Measurements from ENCODE around the gene IFT81. TPM values are rescaled to one million over a fixed set of nuclear protein-coding genes. Genes with fewer than 3 reads are reported as not detected.

Gene IFT81
- total RNA-seq, 1 experiment from 2014 or later: 10.5 TPM

- no peak for TF ChIP-seq ZNF281 (CRISPR knock-in tag; IDR thresholded peaks at IDR 0.05)
- no peak for TF ChIP-seq SMAD4 (CRISPR knock-in tag; IDR thresholded peaks at IDR 0.05)
- TF ChIP-seq TEAD1 (CRISPR knock-in tag; IDR thresholded peaks at IDR 0.05): no peak
- TF ChIP-seq FOXK1 (CRISPR knock-in tag; IDR thresholded peaks at IDR 0.05): no peak
- TF ChIP-seq ATF2 (CRISPR knock-in tag; IDR thresholded peaks at IDR 0.05; ENCODE audit: borderline replicate concordance, low read depth): no peak
- TF ChIP-seq, protein P1, sequence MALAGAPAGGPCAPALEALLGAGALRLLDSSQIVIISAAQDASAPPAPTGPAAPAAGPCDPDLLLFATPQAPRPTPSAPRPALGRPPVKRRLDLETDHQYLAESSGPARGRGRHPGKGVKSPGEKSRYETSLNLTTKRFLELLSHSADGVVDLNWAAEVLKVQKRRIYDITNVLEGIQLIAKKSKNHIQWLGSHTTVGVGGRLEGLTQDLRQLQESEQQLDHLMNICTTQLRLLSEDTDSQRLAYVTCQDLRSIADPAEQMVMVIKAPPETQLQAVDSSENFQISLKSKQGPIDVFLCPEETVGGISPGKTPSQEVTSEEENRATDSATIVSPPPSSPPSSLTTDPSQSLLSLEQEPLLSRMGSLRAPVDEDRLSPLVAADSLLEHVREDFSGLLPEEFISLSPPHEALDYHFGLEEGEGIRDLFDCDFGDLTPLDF (CRISPR knock-in tag; IDR thresholded peaks at IDR 0.05): no peak
These were observed 72.8 kb downstream of the IFT81 start (continued) for GRCh38 chr12:110197003-110197402.

DNA sequence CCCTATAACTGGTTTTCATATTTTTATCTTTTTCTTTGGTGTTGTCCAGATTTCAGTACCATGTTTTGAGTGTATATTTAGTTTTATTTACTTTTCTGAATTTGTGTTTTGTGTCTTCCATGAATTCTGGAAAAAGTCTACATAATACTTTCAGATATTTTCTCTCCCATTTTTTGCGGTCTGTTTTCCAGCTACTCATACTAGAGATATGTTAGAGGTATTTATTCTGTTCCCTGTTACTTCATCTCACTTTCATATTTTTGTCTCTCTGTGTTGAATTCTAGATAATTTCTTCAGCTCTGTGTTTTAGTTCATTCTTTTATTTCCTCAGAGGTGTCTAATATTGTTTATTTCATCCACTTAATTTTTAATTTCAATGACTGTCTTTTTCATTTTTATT lies 74.2 kb downstream of the IFT81 start:
- no peak overlapping the region for H3K4me3 Mint-ChIP-seq
- ChIA-PET POLR2A (no interaction called here), CTCF (interaction anchor here (0.7 kb wide), 1 partner anchor 32 kb away, joined by 3 read pairs; no protein-coding TSS in a partner anchor)
- peaks cover 5% of the 10 kb centered on the region for H3K36me3 Mint-ChIP-seq
- H3K27me3 Mint-ChIP-seq (ENCODE audit: low read depth): no peaks in the 10 kb centered on the region
- peaks cover 5% of the 10 kb centered on the region for H3K9me3 Mint-ChIP-seq
- peaks cover 10% of the 10 kb centered on the region for H3K4me1 Mint-ChIP-seq
- no peak overlapping the region for H3K27ac Mint-ChIP-seq
- ATAC-seq: no peak
- DNase-seq (ENCODE audit: low spot score): no peak
- TF ChIP-seq FOXP4 (CRISPR knock-in tag; IDR thresholded peaks at IDR 0.05) (no peak), FOXJ3 (CRISPR knock-in tag; IDR thresholded peaks at IDR 0.05; ENCODE audit: borderline replicate concordance) (no peak), AFF4 (CRISPR knock-in tag; IDR thresholded peaks at IDR 0.05; ENCODE audit: borderline replicate concordance) (no peak), PRDM15 (CRISPR knock-in tag; IDR thresholded peaks at IDR 0.05) (no peak), MYBL2 (CRISPR knock-in tag; IDR thresholded peaks at IDR 0.05) (no peak), ELF4 (CRISPR knock-in tag; IDR thresholded peaks at IDR 0.05; ENCODE audit: low read depth) (no peak), JAZF1 (CRISPR knock-in tag; IDR thresholded peaks at IDR 0.05) (no peak), MXD4 (CRISPR knock-in tag; IDR thresholded peaks at IDR 0.05; ENCODE audit: borderline replicate concordance) (no peak)
- TF ChIP-seq, protein P2, sequence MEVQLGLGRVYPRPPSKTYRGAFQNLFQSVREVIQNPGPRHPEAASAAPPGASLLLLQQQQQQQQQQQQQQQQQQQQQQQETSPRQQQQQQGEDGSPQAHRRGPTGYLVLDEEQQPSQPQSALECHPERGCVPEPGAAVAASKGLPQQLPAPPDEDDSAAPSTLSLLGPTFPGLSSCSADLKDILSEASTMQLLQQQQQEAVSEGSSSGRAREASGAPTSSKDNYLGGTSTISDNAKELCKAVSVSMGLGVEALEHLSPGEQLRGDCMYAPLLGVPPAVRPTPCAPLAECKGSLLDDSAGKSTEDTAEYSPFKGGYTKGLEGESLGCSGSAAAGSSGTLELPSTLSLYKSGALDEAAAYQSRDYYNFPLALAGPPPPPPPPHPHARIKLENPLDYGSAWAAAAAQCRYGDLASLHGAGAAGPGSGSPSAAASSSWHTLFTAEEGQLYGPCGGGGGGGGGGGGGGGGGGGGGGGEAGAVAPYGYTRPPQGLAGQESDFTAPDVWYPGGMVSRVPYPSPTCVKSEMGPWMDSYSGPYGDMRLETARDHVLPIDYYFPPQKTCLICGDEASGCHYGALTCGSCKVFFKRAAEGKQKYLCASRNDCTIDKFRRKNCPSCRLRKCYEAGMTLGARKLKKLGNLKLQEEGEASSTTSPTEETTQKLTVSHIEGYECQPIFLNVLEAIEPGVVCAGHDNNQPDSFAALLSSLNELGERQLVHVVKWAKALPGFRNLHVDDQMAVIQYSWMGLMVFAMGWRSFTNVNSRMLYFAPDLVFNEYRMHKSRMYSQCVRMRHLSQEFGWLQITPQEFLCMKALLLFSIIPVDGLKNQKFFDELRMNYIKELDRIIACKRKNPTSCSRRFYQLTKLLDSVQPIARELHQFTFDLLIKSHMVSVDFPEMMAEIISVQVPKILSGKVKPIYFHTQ (CRISPR knock-in tag; IDR thresholded peaks at IDR 0.05): no peak
- TF ChIP-seq, protein P3, sequence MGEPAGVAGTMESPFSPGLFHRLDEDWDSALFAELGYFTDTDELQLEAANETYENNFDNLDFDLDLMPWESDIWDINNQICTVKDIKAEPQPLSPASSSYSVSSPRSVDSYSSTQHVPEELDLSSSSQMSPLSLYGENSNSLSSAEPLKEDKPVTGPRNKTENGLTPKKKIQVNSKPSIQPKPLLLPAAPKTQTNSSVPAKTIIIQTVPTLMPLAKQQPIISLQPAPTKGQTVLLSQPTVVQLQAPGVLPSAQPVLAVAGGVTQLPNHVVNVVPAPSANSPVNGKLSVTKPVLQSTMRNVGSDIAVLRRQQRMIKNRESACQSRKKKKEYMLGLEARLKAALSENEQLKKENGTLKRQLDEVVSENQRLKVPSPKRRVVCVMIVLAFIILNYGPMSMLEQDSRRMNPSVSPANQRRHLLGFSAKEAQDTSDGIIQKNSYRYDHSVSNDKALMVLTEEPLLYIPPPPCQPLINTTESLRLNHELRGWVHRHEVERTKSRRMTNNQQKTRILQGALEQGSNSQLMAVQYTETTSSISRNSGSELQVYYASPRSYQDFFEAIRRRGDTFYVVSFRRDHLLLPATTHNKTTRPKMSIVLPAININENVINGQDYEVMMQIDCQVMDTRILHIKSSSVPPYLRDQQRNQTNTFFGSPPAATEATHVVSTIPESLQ (CRISPR knock-in tag; IDR thresholded peaks at IDR 0.05): no peak
